WTC11 (cell line): ENCODE measurements around the gene SRPK3. TPM values are rescaled to one million over a fixed set of nuclear protein-coding genes. Genes with fewer than 3 reads are reported as not detected.

Experiments
- ATAC-seq: fragments of 200-7000 bp; cut with Tn5 transposase; 2 replicates; pipeline ENCODE4 v1.10.0; 2021; ENCODE audit warnings: mild to moderate bottlenecking, moderate library complexity
- CTCF ChIA-PET: fragments of 300-600 bp; sonication (Branson Sonifier 250); formaldehyde crosslinking; loops from one replicate; lab custom pipeline; 2021; ENCODE audit warnings: antibody characterized with exemption; lab: Charles Lee
- POLR2A ChIA-PET: fragments of 350-600 bp; sonication (Branson Sonifier 250); formaldehyde crosslinking; loops from one replicate; lab custom pipeline; 2021; ENCODE audit warnings: antibody characterized with exemption; lab: Charles Lee
- DNase-seq: peaks from one replicate; pipeline ENCODE4 v3.0.0; 2021; ENCODE audit warnings: low spot score
- H3K27ac Mint-ChIP-seq: 2 replicates; pipeline ENCODE4 v1.8.0; 2021; ENCODE audit warnings: mixed read lengths
- H3K27me3 Mint-ChIP-seq: 2 replicates; pipeline ENCODE4 v1.8.0; 2021; ENCODE audit warnings: low read depth, mild to moderate bottlenecking, moderate library complexity, mixed read lengths
- H3K36me3 Mint-ChIP-seq: 2 replicates; pipeline ENCODE4 v1.8.0; 2021; ENCODE audit warnings: mixed read lengths
- H3K4me1 Mint-ChIP-seq: 2 replicates; pipeline ENCODE4 v1.8.0; 2022; ENCODE audit warnings: mixed read lengths
- H3K4me3 Mint-ChIP-seq: 2 replicates; pipeline ENCODE4 v1.8.0; 2021; ENCODE audit warnings: mild to moderate bottlenecking, moderate library complexity, mixed read lengths
- H3K9me3 Mint-ChIP-seq: 2 replicates; pipeline ENCODE4 v1.8.0; 2021; ENCODE audit warnings: mixed read lengths
- ESRRA ChIP-seq: sonication (generic); formaldehyde crosslinking; IDR thresholded peaks from 2 replicates; pipeline ENCODE4 v1.8.1; 2022; ENCODE audit warnings: mild to moderate bottlenecking, missing genetic modification reagents, borderline replicate concordance
- JAZF1 ChIP-seq: fragments of 250-450 bp; sonication (Bioruptor Pico); IDR thresholded peaks from 2 replicates; pipeline ENCODE4 v1.9.0; 2021; ENCODE audit warnings: moderate library complexity, mild to moderate bottlenecking, inconsistent platforms
- KAT7 ChIP-seq: sonication (generic); formaldehyde crosslinking; IDR thresholded peaks from 2 replicates; pipeline ENCODE4 v1.8.1; 2023; ENCODE audit warnings: missing genetic modification reagents, mild to moderate bottlenecking, borderline replicate concordance
- PRRX2 ChIP-seq: fragments of 250-450 bp; sonication (Bioruptor Pico); IDR thresholded peaks from 2 replicates; pipeline ENCODE4 v1.8.0; 2021; ENCODE audit warnings: mild to moderate bottlenecking
- RORB ChIP-seq: fragments of 250-450 bp; sonication (Bioruptor Pico); IDR thresholded peaks from 2 replicates; pipeline ENCODE4 v1.9.0; 2021; ENCODE audit warnings: mild to moderate bottlenecking
- TCF7 ChIP-seq: sonication (generic); formaldehyde crosslinking; IDR thresholded peaks from 2 replicates; pipeline ENCODE4 v1.8.0; 2022; ENCODE audit warnings: mild to moderate bottlenecking, low read depth, missing genetic modification reagents, moderate library complexity
- TP53 ChIP-seq: sonication (generic); formaldehyde crosslinking; IDR thresholded peaks from 2 replicates; pipeline ENCODE4 v1.8.1; 2023; ENCODE audit warnings: mild to moderate bottlenecking, missing genetic modification reagents
- ZBTB21 ChIP-seq: sonication (generic); formaldehyde crosslinking; IDR thresholded peaks from 2 replicates; pipeline ENCODE4 v1.8.1; 2023; ENCODE audit warnings: mild to moderate bottlenecking, missing genetic modification reagents, borderline replicate concordance
- ZNF219 ChIP-seq: sonication (generic); formaldehyde crosslinking; IDR thresholded peaks from 2 replicates; pipeline ENCODE4 v1.8.0; 2023; ENCODE audit warnings: missing genetic modification reagents, mild to moderate bottlenecking, borderline replicate concordance
- ZNF263 ChIP-seq: sonication (generic); formaldehyde crosslinking; IDR thresholded peaks from 2 replicates; pipeline ENCODE4 v1.8.1; 2022; ENCODE audit warnings: low read depth, mild to moderate bottlenecking, moderate library complexity, missing genetic modification reagents
- ZNF396 ChIP-seq: fragments of 250-450 bp; sonication (Bioruptor Pico); IDR thresholded peaks from 2 replicates; pipeline ENCODE4 v1.8.0; 2021; ENCODE audit warnings: mild to moderate bottlenecking, moderate library complexity, borderline replicate concordance
- ZNF416 ChIP-seq: fragments of 250-450 bp; sonication (Bioruptor Pico); IDR thresholded peaks from 2 replicates; pipeline ENCODE4 v1.9.0; 2021; ENCODE audit warnings: mild to moderate bottlenecking, inconsistent platforms
- total RNA-seq: library from RNA; stranded (reverse); gene quantifications from 3 replicates; pipeline ENCODE4 v1.2.3, GENCODE V29; 2021
- TF ChIP-seq, protein P1 (sequence below): fragments of 250-450 bp; sonication (Bioruptor Pico); conservative IDR thresholded peaks from 2 replicates; pipeline ENCODE4 v1.9.0; 2021; ENCODE audit warnings: mild to moderate bottlenecking
- TF ChIP-seq, protein P2 (sequence below): sonication (generic); formaldehyde crosslinking; conservative IDR thresholded peaks from 2 replicates; pipeline ENCODE4 v1.8.1; 2022; ENCODE audit warnings: mild to moderate bottlenecking, missing genetic modification reagents
- TF ChIP-seq, protein P3 (sequence below): sonication (generic); formaldehyde crosslinking; IDR thresholded peaks from 2 replicates; pipeline ENCODE4 v1.8.0; 2022; ENCODE audit warnings: mild to moderate bottlenecking, missing genetic modification reagents
- TF ChIP-seq, protein P4 (sequence below): sonication (generic); formaldehyde crosslinking; IDR thresholded peaks from 2 replicates; pipeline ENCODE4 v1.8.0; 2022; ENCODE audit warnings: mild to moderate bottlenecking, missing genetic modification reagents
- TF ChIP-seq, protein P5 (sequence below): sonication (generic); formaldehyde crosslinking; IDR thresholded peaks from 2 replicates; pipeline ENCODE4 v1.8.0; 2022; ENCODE audit warnings: mild to moderate bottlenecking, missing genetic modification reagents
- TF ChIP-seq, protein P6 (sequence below): sonication (generic); formaldehyde crosslinking; IDR thresholded peaks from 2 replicates; pipeline ENCODE4 v1.8.0; 2022; ENCODE audit warnings: mild to moderate bottlenecking, missing genetic modification reagents
- TF ChIP-seq, protein P7 (sequence below): sonication (generic); formaldehyde crosslinking; IDR thresholded peaks from 2 replicates; pipeline ENCODE4 v1.8.1; 2023; ENCODE audit warnings: mild to moderate bottlenecking, missing genetic modification reagents, borderline replicate concordance
- TF ChIP-seq, protein P8 (sequence below): sonication (generic); formaldehyde crosslinking; IDR thresholded peaks from 2 replicates; pipeline ENCODE4 v1.8.1; 2022; ENCODE audit warnings: missing genetic modification reagents, borderline replicate concordance

Gene SRPK3
- total RNA-seq, 1 experiment from 2014 or later = not detected

DNA sequence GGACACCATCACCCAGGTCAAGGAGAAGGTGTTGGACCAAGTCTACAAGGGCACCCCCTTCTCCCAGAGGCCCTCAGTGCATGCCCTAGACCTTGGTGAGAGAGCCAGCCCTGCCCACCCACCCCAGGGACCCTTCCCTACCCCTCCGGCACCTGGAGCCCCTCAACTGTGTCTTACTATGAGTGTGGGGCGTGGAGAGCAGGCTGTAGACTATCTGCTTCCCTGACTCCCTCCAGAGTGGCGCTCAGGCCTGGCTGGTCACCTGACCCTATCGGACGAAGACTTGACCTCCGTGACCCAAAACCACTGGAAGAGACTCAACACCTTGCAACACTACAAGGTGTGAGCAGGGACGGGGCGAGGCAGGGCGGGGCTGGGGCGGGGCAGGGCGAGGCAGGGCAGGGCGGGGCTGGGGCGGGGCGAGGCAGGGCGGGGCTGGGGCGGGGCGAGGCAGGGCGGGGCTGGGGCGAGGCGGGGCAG lies 4.7 kb upstream of the SRPK3 start:
- TF ChIP-seq TP53 (CRISPR knock-in tag) = no peak
- no peak for TF ChIP-seq TCF7
- TF ChIP-seq KAT7 = no peak
- TF ChIP-seq RORB (CRISPR knock-in tag) = no peak
- TF ChIP-seq ZNF396 = no peak
- no peak for TF ChIP-seq ESRRA (CRISPR knock-in tag)
- TF ChIP-seq, protein P1, sequence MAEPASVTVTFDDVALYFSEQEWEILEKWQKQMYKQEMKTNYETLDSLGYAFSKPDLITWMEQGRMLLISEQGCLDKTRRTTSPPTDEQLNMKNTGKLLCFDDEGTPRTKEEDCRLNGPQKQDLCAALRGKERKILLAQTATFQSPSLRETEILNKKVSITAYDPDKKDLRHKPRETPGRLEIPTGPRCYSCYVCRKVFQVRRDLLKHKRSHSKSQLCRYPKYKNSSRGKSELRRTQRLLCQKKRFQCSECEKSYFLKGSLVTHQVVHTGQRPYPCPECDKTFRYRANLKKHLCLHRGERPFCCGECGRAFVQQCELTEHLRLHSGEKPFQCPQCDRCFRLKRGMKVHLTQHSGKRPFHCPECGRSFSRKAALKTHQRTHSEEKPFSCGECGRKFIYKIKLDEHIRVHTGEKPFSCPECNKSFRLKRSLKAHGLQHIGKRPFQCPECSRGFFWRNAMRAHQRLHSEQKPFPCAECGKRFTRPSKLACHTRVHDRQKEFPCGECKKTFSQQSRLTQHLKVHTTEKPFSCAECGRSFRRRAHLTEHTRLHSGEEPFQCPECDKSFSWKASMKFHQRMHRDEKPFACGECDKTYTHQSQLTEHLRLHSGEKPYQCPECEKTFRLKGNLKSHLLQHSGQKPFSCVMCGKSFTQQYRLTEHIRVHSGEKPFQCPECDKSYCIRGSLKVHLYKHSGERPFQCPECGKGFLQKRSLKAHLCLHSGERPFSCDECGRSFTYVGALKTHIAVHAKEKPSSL (CRISPR knock-in tag) = no peak
- Mint-ChIP-seq H3K27me3 (no peaks in the 10 kb centered on the region), H3K27ac (no peak overlapping the region), H3K4me1 (no peaks in the 10 kb centered on the region; the same call in 1 of the 2 replicates), H3K4me3 (no peak overlapping the region), H3K9me3 (no peaks in the 10 kb centered on the region), H3K36me3 (no peaks in the 10 kb centered on the region)
- DNase-seq (no peak), ATAC-seq (no peak)
- ChIA-PET POLR2A (no interaction called here), CTCF (no interaction called here)

DNA sequence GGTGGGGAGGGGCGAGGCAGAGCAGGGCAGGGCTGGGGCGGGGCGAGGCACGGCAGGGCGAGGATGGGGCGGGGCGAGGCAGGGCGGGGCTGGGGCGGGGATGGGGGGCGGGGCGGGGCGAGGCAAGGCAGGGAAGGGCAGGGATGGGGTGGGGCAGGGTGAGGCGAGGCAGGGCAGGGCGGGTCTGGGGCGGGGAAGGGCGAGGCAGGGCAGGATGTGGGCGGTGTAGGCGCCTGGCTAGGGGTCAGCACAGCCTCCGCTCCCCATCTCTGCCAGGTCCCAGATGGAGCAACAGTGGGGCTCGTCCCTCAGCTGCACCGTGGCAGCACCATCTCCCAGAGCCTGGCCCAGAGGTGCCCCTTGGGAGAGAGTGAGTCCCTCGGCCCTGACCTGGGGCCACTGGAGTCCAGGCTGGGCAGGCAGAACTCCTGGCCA lies 4.2 kb upstream of the SRPK3 start:
- Mint-ChIP-seq H3K36me3 (no peaks in the 10 kb centered on the region), H3K4me3 (no peak overlapping the region), H3K27me3 (no peaks in the 10 kb centered on the region), H3K9me3 (no peaks in the 10 kb centered on the region), H3K4me1 (no peaks in the 10 kb centered on the region; the same call in 1 of the 2 replicates), H3K27ac (no peak overlapping the region)
- CTCF ChIA-PET = no interaction called here
- no peak for DNase-seq
- no peak for ATAC-seq
- POLR2A ChIA-PET = no interaction called here
- no peak for TF ChIP-seq ZNF263 (CRISPR knock-in tag)
- TF ChIP-seq, protein P2, sequence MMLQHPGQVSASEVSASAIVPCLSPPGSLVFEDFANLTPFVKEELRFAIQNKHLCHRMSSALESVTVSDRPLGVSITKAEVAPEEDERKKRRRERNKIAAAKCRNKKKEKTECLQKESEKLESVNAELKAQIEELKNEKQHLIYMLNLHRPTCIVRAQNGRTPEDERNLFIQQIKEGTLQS (CRISPR knock-in tag) = no peak
- TF ChIP-seq, protein P3, sequence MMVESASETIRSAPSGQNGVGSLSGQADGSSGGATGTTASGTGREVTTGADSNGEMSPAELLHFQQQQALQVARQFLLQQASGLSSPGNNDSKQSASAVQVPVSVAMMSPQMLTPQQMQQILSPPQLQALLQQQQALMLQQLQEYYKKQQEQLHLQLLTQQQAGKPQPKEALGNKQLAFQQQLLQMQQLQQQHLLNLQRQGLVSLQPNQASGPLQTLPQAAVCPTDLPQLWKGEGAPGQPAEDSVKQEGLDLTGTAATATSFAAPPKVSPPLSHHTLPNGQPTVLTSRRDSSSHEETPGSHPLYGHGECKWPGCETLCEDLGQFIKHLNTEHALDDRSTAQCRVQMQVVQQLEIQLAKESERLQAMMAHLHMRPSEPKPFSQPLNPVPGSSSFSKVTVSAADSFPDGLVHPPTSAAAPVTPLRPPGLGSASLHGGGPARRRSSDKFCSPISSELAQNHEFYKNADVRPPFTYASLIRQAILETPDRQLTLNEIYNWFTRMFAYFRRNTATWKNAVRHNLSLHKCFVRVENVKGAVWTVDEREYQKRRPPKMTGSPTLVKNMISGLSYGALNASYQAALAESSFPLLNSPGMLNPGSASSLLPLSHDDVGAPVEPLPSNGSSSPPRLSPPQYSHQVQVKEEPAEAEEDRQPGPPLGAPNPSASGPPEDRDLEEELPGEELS (CRISPR knock-in tag) = no peak
- no peak for TF ChIP-seq PRRX2 (CRISPR knock-in tag)
- TF ChIP-seq, protein P4, sequence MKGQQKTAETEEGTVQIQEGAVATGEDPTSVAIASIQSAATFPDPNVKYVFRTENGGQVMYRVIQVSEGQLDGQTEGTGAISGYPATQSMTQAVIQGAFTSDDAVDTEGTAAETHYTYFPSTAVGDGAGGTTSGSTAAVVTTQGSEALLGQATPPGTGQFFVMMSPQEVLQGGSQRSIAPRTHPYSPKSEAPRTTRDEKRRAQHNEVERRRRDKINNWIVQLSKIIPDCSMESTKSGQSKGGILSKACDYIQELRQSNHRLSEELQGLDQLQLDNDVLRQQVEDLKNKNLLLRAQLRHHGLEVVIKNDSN (CRISPR knock-in tag) = no peak
- no peak for TF ChIP-seq ZBTB21 (CRISPR knock-in tag)
- no peak for TF ChIP-seq ZNF219 (CRISPR knock-in tag)
- TF ChIP-seq, protein P5, sequence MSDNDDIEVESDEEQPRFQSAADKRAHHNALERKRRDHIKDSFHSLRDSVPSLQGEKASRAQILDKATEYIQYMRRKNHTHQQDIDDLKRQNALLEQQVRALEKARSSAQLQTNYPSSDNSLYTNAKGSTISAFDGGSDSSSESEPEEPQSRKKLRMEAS (CRISPR knock-in tag) = no peak
- TF ChIP-seq, protein P6, sequence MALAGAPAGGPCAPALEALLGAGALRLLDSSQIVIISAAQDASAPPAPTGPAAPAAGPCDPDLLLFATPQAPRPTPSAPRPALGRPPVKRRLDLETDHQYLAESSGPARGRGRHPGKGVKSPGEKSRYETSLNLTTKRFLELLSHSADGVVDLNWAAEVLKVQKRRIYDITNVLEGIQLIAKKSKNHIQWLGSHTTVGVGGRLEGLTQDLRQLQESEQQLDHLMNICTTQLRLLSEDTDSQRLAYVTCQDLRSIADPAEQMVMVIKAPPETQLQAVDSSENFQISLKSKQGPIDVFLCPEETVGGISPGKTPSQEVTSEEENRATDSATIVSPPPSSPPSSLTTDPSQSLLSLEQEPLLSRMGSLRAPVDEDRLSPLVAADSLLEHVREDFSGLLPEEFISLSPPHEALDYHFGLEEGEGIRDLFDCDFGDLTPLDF (CRISPR knock-in tag) = no peak
- TF ChIP-seq, protein P7, sequence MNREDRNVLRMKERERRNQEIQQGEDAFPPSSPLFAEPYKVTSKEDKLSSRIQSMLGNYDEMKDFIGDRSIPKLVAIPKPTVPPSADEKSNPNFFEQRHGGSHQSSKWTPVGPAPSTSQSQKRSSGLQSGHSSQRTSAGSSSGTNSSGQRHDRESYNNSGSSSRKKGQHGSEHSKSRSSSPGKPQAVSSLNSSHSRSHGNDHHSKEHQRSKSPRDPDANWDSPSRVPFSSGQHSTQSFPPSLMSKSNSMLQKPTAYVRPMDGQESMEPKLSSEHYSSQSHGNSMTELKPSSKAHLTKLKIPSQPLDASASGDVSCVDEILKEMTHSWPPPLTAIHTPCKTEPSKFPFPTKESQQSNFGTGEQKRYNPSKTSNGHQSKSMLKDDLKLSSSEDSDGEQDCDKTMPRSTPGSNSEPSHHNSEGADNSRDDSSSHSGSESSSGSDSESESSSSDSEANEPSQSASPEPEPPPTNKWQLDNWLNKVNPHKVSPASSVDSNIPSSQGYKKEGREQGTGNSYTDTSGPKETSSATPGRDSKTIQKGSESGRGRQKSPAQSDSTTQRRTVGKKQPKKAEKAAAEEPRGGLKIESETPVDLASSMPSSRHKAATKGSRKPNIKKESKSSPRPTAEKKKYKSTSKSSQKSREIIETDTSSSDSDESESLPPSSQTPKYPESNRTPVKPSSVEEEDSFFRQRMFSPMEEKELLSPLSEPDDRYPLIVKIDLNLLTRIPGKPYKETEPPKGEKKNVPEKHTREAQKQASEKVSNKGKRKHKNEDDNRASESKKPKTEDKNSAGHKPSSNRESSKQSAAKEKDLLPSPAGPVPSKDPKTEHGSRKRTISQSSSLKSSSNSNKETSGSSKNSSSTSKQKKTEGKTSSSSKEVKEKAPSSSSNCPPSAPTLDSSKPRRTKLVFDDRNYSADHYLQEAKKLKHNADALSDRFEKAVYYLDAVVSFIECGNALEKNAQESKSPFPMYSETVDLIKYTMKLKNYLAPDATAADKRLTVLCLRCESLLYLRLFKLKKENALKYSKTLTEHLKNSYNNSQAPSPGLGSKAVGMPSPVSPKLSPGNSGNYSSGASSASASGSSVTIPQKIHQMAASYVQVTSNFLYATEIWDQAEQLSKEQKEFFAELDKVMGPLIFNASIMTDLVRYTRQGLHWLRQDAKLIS (CRISPR knock-in tag) = no peak
- no peak for TF ChIP-seq ZNF416
- no peak for TF ChIP-seq JAZF1 (CRISPR knock-in tag)
- TF ChIP-seq, protein P8, sequence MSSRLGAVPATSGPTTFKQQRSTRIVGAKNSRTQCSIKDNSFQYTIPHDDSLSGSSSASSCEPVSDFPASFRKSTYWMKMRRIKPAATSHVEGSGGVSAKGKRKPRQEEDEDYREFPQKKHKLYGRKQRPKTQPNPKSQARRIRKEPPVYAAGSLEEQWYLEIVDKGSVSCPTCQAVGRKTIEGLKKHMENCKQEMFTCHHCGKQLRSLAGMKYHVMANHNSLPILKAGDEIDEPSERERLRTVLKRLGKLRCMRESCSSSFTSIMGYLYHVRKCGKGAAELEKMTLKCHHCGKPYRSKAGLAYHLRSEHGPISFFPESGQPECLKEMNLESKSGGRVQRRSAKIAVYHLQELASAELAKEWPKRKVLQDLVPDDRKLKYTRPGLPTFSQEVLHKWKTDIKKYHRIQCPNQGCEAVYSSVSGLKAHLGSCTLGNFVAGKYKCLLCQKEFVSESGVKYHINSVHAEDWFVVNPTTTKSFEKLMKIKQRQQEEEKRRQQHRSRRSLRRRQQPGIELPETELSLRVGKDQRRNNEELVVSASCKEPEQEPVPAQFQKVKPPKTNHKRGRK (CRISPR knock-in tag) = no peak
